Liver (tissue), 9 donors: ENCODE measurements around the gene PASK. TPM values are rescaled to one million over a fixed set of nuclear protein-coding genes. Genes with fewer than 3 reads are reported as not detected.

Source experiments
- DNase-seq: peaks from one replicate; pipeline ENCODE4 v3.0.0-alpha.2; 2017; ENCODE audit warnings: low spot score
- H3K27ac ChIP-seq, 2 donors: one replicate each; pipeline ENCODE4 v1.7.0; 2013; ENCODE audit warnings: inconsistent platforms in 2 of 2, low read length in 2 of 2, control low read depth in 1 of 2, low read depth in 1 of 2, mild to moderate bottlenecking in 1 of 2
- H3K27me3 ChIP-seq, 4 donors: one replicate each; pipeline versions ENCODE4 v1.6.1 to v1.7.0; 2013; ENCODE audit warnings: low read length in 3 of 4, inconsistent platforms in 1 of 4, mild to moderate bottlenecking in 1 of 4, moderate library complexity in 1 of 4; ENCODE audit not compliant: control insufficient read depth in 4 of 4, insufficient read depth in 4 of 4
- H3K36me3 ChIP-seq, 4 donors: one replicate each; pipeline versions ENCODE4 v1.6.1 to v1.7.0; 2013; ENCODE audit warnings: low read length in 3 of 4, mild to moderate bottlenecking in 3 of 4, low read depth in 1 of 4, moderate library complexity in 1 of 4; ENCODE audit not compliant: control insufficient read depth in 4 of 4, insufficient read depth in 3 of 4
- H3K4me1 ChIP-seq, 4 donors: one replicate each; pipeline versions ENCODE4 v1.6.1 to v1.7.0; 2013; ENCODE audit warnings: low read length in 3 of 4, mild to moderate bottlenecking in 3 of 4, moderate library complexity in 1 of 4; ENCODE audit not compliant: control insufficient read depth in 4 of 4, insufficient read depth in 4 of 4
- H3K4me3 ChIP-seq, 3 donors: one replicate each; pipeline versions ENCODE4 v1.6.1 to v1.7.0; 2013; ENCODE audit warnings: low read length in 3 of 3, control low read depth in 1 of 3, low read depth in 1 of 3, mild to moderate bottlenecking in 1 of 3
- H3K9ac ChIP-seq, 2 donors: one replicate each; pipeline ENCODE4 v1.7.0; 2013; ENCODE audit warnings: low read length in 2 of 2, mild to moderate bottlenecking in 2 of 2, moderate library complexity in 2 of 2, control low read depth in 1 of 2, low read depth in 1 of 2
- H3K9me3 ChIP-seq, 4 donors: one replicate each; pipeline versions ENCODE4 v1.6.1 to v1.7.0; 2013; ENCODE audit warnings: low read length in 3 of 4; ENCODE audit not compliant: control insufficient read depth in 4 of 4
- CTCF ChIP-seq: fragments of 150-350 bp; IDR thresholded peaks from 2 replicates; pipeline ENCODE4 v1.5.1; 2017; ENCODE audit warnings: improper control_type of control experiment, low read depth, low read length; ENCODE audit not compliant: missing input control
- EGR1 ChIP-seq, 2 donors: IDR thresholded peaks; 2 replicates each; pipeline ENCODE4 v1.6.1; 2016 to 2018; ENCODE audit warnings: antibody characterized with exemption in 2 of 2, low read depth in 2 of 2
- FOXA1 ChIP-seq: IDR thresholded peaks from 2 replicates; pipeline ENCODE4 v1.6.1; 2016; ENCODE audit warnings: antibody characterized with exemption
- FOXA2 ChIP-seq: IDR thresholded peaks from 2 replicates; pipeline ENCODE4 v1.6.1; 2016; ENCODE audit warnings: antibody characterized with exemption
- GABPA ChIP-seq, 2 donors: IDR thresholded peaks in 1 of 2; conservative IDR thresholded peaks in 1 of 2; 2 replicates each; pipeline ENCODE4 v1.6.1; 2016; ENCODE audit warnings: antibody characterized with exemption in 2 of 2, mild to moderate bottlenecking in 1 of 2, moderate library complexity in 1 of 2
- HNF4G ChIP-seq: IDR thresholded peaks from 2 replicates; pipeline ENCODE4 v1.6.1; 2016; ENCODE audit warnings: antibody characterized with exemption
- JUND ChIP-seq, 2 donors: IDR thresholded peaks; 2 replicates each; pipeline ENCODE4 v1.6.1; 2016; ENCODE audit warnings: antibody characterized with exemption in 2 of 2
- MAX ChIP-seq: IDR thresholded peaks from 2 replicates; pipeline ENCODE4 v1.6.1; 2016; ENCODE audit warnings: antibody characterized with exemption
- NR2F2 ChIP-seq: IDR thresholded peaks from 2 replicates; pipeline ENCODE4 v1.6.1; 2016; ENCODE audit warnings: antibody characterized with exemption
- RAD21 ChIP-seq, 2 donors: IDR thresholded peaks; 2 replicates each; pipeline ENCODE4 v1.6.1; 2016; ENCODE audit warnings: antibody characterized with exemption in 2 of 2, mild to moderate bottlenecking in 2 of 2
- RXRA ChIP-seq, 2 donors: IDR thresholded peaks; 2 replicates each; pipeline ENCODE4 v1.6.1; 2017 to 2018; ENCODE audit warnings: antibody characterized with exemption in 2 of 2, mild to moderate bottlenecking in 1 of 2
- SP1 ChIP-seq: IDR thresholded peaks from 2 replicates; pipeline ENCODE4 v1.6.1; 2018; ENCODE audit warnings: antibody characterized with exemption, mild to moderate bottlenecking
- TAF1 ChIP-seq: conservative IDR thresholded peaks from 2 replicates; pipeline ENCODE4 v1.6.1; 2016; ENCODE audit warnings: antibody characterized with exemption, mild to moderate bottlenecking
- YY1 ChIP-seq: IDR thresholded peaks from 2 replicates; pipeline ENCODE4 v1.6.1; 2016; ENCODE audit warnings: antibody characterized with exemption, mild to moderate bottlenecking
- WGBS: extraction: QIAGEN DNeasy Blood & Tissue Kit; methylation state at CpG from one replicate; pipeline ENCODE4 v1.1.7; 2013; 5-methylcytosine and 5-hydroxymethylcytosine counted together
- polyA plus RNA-seq, 2 donors: library from polyadenylated mRNA; stranded (reverse) in 1 of 2; unstranded in 1 of 2; fragments of 200-250 nt in 1 of 2; fragments of >200 nt in 1 of 2; fragmentation: Nextera tagmentation in 1 of 2; extraction: Ambion mirVana in 1 of 2; gene quantifications; one replicate each; pipeline versions ENCODE4 v1.2.1 to v1.2.3, GENCODE V29; 2013 to 2015
- total RNA-seq, 2 donors: library from RNA; depleted of rRNA; stranded (reverse); fragments of >200 nt; gene quantifications; one replicate each; pipeline ENCODE4 v1.2.3, GENCODE V29; 2014
- TF ChIP-seq, protein P1 (sequence below): IDR thresholded peaks from 2 replicates; pipeline ENCODE4 v1.6.1; 2016; ENCODE audit warnings: antibody characterized with exemption, mild to moderate bottlenecking
- TF ChIP-seq, protein P2 (sequence below): IDR thresholded peaks from 2 replicates; pipeline ENCODE4 v1.6.1; 2016; ENCODE audit warnings: antibody characterized with exemption
- donor health status: healthy.
- donor health status: healthy.
- donor health status: healthy.
- donor health status: healthy.
- donor health status: healthy.

Gene PASK
- total and polyA plus RNA-seq, 4 donors = 0.96 to 8.8 (median 2.9) TPM

- DNase-seq = no peak
- Histone ChIP-seq H3K9me3 (no peaks in the 10 kb centered on the region), H3K4me1 (peaks cover 1 to 11% (median 8%) of the 10 kb centered on the region in 4 donors), H3K27ac (no peak overlapping the region), H3K4me3 (no peak overlapping the region), H3K27me3 (no peaks in the 10 kb centered on the region), H3K36me3 (peaks cover 0 to 4% (median 0%) of the 10 kb centered on the region in 4 donors), H3K9ac (no peak overlapping the region)
- TF ChIP-seq MAX (no peak), JUND (IDR thresholded peaks at IDR 0.05) (no peak), RAD21 (IDR thresholded peaks at IDR 0.05) (no peak), FOXA1 (no peak), TAF1 (no peak), RXRA (IDR thresholded peaks at IDR 0.05) (no peak), NR2F2 (no peak), EGR1 (IDR thresholded peaks at IDR 0.05; ENCODE audit: low read depth in 2 of 2) (no peak), CTCF (no peak), GABPA (IDR thresholded peaks at IDR 0.05 in 1 of 2, conservative IDR thresholded peaks at IDR 0.05 in 1 of 2) (no peak), YY1 (no peak), SP1 (no peak), HNF4G (no peak)
- TF ChIP-seq, protein P1, sequence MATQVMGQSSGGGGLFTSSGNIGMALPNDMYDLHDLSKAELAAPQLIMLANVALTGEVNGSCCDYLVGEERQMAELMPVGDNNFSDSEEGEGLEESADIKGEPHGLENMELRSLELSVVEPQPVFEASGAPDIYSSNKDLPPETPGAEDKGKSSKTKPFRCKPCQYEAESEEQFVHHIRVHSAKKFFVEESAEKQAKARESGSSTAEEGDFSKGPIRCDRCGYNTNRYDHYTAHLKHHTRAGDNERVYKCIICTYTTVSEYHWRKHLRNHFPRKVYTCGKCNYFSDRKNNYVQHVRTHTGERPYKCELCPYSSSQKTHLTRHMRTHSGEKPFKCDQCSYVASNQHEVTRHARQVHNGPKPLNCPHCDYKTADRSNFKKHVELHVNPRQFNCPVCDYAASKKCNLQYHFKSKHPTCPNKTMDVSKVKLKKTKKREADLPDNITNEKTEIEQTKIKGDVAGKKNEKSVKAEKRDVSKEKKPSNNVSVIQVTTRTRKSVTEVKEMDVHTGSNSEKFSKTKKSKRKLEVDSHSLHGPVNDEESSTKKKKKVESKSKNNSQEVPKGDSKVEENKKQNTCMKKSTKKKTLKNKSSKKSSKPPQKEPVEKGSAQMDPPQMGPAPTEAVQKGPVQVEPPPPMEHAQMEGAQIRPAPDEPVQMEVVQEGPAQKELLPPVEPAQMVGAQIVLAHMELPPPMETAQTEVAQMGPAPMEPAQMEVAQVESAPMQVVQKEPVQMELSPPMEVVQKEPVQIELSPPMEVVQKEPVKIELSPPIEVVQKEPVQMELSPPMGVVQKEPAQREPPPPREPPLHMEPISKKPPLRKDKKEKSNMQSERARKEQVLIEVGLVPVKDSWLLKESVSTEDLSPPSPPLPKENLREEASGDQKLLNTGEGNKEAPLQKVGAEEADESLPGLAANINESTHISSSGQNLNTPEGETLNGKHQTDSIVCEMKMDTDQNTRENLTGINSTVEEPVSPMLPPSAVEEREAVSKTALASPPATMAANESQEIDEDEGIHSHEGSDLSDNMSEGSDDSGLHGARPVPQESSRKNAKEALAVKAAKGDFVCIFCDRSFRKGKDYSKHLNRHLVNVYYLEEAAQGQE = no peak
- TF ChIP-seq, protein P2, sequence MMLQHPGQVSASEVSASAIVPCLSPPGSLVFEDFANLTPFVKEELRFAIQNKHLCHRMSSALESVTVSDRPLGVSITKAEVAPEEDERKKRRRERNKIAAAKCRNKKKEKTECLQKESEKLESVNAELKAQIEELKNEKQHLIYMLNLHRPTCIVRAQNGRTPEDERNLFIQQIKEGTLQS = no peak
- 95% methylated on average over 10 of the region's 10 CpGs for WGBS
Observed at GRCh38 chr2:241140445-241140840, 8.8 kb downstream of the PASK start.

DNA sequence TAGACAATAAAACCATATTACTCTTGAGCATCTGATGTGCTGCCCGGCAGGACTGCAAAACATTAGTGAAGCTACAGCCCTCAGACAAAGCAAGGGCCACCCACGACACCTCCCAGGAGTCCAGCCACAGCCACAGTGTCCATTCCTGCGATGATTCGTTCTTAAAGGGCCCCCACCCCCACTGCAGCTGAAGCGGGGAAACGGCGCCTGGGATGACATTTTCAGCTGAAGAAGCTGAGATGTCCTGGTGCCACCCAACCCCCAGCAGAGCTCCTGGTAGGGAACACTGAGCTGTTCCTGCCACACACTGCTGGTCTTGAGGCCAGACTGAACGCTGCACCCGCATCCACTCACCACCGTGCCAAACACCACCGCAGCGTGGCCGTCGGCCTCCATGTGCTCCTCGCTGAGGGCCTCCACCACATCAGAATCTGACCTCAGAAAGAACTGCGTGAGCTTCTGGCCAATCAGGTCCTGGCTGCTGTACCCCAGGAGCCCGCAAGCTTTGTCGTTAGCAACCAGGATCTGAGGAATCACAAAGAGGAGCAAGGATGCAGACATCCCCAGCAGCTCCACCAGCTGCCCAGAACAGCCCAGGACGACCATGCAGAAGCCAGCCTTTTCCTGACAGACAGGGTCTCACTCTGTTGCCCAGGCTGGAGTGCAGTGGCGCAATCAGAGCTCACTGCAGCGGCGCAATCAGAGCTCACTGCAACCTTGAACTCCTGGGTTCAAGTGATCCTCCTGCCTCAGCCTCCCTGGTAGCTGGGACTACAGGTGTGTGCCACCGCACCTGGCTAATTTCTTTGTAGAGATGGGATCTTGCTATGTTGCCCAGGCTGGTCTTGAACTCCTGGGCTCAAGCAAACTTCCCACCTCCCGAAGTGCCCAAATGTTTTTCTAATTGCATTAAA, 9.5 kb downstream of the PASK start:
- 98% methylated on average over 24 of the region's 24 CpGs for WGBS
- Histone ChIP-seq H3K36me3 (peaks cover 0 to 4% (median 0%) of the 10 kb centered on the region in 4 donors), H3K27ac (no peak overlapping the region), H3K4me1 (peaks cover 1 to 11% (median 8%) of the 10 kb centered on the region in 4 donors), H3K9ac (no peak overlapping the region), H3K9me3 (no peaks in the 10 kb centered on the region), H3K27me3 (no peaks in the 10 kb centered on the region), H3K4me3 (no peak overlapping the region)
- DNase-seq = no peak
- TF ChIP-seq MAX = no peak
- no peak for TF ChIP-seq HNF4G
- TF ChIP-seq NR2F2 = no peak
- no peak for TF ChIP-seq TAF1
- TF ChIP-seq RAD21 (IDR thresholded peaks at IDR 0.05) = no peak
- no peak for TF ChIP-seq YY1
- no peak for TF ChIP-seq FOXA2
